GM18520 (cell line): Measurements from ENCODE around the gene MAP7.
"Not testable (repeated sequence)": the region's sequence is repeated elsewhere in the genome, so short reads cannot be mapped to it uniquely, and the experiment has no call there.

ENCODE experiments used
- ATAC-seq: cut with Tn5 transposase; IDR thresholded peaks from one replicate; pipeline ENCODE4 v1.9.1; 2021; ENCODE audit not compliant: unreplicated experiment

The MAP7 gene

DNA sequence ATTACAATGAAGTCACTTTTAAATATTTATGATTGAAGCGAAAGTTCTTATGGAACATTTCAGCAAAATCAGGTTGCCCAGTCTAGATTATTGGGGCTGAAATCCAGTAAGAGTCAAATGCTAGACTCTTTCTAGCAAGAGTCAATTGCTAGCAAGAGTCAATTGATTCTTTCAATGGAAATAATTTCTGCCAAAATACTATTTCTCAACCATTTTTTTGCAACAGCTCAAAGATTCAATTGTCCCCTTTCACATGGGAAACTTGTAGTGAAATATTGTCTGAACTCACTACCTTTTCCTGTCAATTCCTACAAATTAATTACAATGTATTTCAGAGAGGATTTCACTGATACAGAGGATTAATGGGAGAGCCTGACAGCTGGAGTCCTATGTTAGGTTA, 78.3 kb downstream of the MAP7 start:
- ATAC-seq, result no peak

DNA sequence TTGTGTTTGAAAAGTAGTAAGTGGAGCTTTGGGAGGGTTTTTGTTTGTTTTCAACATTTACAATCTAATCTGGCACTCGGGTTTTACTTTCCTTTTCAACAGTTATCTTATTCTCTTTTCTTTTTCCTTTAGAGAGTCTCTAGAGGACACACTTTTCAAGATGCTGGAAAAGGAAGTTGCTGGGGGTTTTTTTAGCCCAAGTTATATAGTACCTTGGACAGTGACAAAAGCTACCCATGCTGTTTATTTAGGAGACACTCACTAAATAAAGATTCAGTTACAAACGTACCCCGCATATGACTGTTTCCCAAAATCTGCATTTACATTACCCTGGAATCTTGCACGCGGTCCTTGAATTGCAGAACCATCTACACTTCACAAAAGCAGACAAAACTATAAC, 78.8 kb downstream of the MAP7 start:
- ATAC-seq, result no peak

DNA sequence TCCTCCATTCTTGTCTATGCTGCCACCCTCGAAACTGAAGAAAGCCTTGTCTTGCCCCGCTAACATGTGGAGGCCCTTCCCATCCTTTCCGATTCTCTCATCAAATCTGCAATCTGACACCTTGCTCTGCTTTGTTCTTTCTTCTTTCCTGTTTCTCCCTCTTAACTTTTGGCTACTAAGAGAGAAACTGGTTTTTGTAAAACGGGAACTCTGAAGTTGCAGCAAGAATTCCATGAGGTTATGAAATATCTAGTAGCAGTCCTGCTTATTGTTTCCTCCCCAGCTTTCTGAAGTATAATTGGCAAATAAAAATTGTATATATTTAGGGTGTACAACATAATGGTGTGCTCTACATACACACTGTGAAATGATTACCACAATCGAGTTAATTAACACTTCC, 80.2 kb downstream of the MAP7 start:
- no peak for ATAC-seq

DNA sequence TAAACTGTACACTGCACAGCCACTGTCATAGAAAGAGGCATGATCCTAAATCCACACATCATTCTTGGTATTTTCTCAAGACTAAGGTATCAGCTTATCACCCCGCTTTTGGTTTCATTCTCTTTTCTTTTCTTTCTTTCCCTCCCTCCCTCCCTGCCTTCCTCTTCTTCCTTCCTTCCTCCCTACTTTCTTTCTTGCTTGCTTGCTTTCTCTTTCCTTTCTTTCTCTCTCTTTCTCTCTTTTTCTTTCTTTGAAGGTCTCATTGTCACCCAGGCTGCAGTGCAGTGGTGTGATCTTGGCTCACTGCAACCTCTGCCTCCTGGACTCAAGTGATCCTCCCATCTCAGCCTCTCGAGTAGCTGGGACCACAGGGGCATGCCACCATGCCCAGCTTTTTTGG, 81.1 kb downstream of the MAP7 start:
- ATAC-seq, result no peak

DNA sequence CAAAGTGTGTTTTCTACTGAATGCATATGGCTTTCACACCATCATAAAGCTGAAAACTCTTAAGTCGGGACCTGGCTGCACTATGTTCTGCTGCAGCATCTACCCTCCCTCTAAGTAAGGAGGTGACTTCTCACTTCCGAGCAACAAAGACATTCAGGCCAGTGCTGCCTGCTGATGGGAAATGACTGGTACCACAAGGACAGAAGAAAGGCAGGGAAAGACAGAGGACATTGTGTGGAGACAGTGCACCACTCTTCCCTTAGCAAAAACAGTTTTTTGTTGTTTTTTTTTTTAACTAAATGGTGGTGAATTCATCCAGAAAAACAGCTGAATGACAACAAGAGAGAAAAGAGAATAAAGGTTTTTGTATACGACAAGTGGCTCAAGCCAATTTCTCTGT, 81.5 kb downstream of the MAP7 start:
- ATAC-seq, result no peak

DNA sequence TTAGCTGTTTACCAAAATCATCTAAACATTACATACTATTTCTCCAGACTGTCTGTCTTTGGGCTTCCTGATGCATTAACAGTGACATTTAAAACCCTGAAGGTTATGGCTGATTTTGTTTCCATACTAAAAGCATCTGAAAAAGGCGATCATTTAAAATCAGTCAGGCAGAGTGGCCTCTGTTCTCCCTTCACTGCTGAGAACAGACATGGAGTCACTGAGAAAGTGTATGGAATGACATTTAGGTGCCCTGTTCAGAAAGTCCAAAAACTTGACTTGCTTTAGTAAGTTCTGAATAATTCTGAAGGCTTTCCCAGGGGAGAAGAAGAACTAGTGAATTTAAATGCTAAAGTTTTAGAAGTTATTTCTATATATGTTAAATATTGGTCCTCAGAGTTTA, 83.0 kb downstream of the MAP7 start:
- no peak for ATAC-seq

DNA sequence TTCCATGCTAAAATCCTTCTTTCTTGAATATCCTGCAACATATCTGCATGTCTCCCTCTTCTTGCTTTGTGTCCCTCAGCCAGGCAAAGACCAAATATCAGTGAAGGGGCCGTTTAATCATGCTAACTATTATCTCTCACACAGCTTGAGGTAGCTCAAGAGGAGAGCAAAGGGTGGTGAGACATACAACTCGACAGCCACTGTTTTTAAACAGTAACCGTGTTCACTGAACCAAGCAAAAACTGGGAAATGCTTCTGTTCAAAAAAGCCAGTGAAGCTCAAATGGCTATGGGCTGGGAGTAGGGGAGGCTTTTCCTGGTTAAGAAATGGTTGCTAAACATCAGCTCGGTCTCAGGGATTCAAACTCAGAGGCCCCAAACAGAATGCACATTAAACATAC, 83.4 kb downstream of the MAP7 start:
- ATAC-seq, result no peak

DNA sequence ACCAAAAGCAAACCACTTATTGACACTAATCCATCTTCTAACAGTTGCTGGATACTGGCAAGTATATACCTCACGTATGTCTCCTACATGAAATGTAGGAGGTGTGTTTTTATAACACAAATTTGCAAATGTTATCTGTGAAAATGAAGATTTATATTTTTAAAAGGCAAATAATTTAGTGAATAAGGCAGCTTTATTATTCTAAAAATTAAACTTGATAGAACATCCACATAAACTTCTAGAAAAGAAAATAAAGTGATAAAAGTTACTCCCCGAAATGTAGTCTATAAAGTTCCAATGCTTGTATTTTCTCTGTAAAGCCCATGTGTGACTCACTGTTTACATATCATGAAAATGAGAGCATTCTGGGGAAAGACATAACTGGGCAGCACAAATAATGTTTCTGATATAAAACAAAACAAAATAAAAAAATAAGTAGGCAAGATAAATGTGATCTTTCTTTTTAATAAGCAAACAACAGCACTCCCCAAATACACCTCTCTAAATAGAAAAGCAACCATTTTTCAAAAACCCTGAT, 84.4 kb downstream of the MAP7 start:
- ATAC-seq, result no peak

DNA sequence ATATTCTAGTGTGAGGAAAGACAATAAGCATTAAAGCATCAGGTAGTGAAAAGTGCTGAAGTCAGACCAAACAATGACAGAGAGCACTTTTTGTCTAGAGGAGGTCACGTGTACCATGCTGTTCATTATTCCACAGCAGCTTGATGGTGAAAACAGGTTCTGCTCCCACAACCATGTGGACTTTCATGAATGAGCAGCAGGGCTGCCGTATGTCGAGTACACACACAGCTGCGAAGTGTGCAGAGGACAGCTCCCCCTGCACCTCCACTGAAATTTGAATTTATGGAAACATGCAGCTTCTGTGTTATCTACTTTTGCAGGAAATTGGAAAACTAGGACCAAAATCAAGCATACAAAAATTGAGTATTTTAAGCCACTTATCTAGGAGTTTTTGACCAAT, 85.3 kb downstream of the MAP7 start:
- no peak for ATAC-seq

DNA sequence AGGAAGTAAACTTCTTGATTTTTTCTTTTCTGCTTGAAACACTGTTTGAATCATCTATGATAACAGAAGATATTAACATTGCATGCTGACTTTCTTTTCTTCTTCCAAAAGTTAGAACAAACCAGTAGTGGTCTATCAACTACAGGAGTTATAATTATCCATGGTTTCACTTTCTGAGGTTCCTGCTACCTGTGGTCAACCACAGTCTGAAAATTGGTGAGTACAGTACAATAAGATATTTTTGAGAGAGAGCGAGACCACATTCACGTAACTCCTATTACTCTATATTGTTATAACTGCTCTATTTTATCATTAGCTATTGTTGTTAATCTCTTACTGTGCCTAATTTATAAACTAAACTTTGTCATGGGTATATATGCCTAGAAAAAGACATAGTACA, 86.1 kb downstream of the MAP7 start:
- ATAC-seq, result no peak

DNA sequence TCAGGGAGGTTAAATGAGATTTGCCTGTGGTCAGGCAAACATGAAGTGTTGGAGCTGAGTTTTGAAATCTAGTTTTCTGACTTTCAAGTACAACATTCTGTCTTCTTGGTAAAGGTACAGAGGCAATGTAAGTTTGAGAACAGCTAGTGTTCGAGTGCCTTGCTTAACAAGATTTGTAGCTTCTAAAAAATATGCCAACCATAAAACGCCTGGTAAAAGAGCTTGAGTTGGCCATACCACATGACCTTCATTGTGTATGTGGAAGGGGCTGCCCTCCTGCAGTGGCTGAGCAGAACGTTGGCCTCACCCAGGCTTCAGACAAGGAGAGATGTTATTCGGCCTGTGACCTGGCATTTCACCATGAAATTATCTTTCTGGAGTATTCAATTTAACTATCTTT, 86.5 kb downstream of the MAP7 start:
- no peak for ATAC-seq

DNA sequence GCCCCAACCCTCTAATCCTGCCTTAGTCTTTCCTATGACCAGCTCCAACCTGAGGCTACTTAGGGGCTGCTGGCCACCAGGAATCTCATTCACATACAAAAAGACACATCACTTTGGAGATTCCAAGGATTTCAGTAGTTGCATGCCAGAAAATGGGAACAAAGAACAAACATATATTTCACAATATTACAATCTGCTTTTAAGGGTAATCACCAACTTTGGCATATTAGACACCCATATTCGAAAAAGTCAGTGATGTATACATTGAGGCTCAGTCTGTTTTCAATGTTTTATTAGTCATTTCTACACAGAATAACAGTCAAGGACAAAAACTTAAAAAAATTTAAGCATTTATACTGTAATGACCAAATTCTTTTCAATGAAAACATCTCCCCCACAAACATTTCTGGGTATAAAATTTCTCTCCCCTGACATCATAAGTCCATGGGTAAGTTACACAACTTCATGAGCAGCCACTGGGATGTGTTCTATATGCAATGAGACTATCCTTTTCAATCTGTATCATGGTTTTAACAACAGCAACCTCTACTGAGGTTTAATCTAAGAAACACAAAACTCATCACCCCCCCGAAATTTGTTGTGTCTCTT, 103.5 kb downstream of the MAP7 start:
- ATAC-seq, result no peak

DNA sequence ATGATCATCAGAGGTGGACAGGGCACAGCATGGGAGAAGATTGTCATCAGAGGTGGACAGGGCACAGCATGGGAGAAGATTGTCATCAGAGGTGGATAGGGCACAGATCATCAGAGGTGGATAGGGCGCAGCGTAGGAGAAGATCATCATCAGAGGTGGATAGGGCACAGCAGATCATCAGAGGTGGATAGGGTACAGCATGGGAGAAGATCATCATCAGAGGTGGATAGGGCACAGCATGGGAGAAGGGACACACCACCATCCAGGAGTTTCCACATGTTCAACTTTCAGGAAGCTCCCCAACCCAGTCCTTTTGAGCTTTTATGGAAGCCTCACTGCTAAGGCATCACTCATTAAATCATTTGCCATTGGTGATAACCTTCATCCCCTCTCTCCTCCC, 104.1 kb downstream of the MAP7 start:
- ATAC-seq, result no peak

DNA sequence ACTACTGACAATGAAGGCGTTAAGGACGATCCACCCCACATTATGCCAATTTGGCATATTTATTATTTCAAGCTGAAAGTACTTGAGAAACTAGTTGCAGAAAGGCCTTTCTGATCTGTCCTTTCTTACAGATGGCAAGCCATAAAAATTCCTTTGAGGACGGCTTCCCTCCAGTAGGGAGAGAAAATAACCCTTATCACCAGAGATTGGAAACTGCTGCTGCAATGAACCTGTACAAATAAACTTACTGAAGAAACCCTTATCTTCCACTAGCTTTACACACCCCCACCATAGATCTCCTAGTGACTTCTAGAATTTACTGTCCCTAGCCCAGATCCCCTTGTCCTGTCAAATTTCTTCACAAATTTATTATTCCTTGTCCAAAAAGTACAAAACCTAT, 105.2 kb downstream of the MAP7 start:
- no peak for ATAC-seq

DNA sequence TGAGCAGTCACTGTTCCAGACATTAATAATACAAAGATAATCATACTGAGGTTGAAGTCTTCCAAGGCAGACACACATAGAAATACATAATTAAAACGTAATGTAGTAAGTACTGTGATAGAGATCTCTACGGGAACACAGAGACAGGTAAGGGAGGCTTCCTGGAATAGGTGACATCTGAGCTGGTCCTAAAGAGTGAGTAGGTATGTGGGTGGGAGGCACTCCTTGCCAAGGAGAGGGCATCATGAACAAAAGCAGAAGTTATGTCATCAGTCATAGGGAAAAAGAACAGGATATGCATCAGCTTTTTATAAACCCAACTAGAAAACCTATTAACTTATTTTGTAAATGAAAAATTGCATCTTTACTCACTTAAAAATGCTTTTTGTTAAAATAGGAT, 110.0 kb downstream of the MAP7 start:
- no peak for ATAC-seq

DNA sequence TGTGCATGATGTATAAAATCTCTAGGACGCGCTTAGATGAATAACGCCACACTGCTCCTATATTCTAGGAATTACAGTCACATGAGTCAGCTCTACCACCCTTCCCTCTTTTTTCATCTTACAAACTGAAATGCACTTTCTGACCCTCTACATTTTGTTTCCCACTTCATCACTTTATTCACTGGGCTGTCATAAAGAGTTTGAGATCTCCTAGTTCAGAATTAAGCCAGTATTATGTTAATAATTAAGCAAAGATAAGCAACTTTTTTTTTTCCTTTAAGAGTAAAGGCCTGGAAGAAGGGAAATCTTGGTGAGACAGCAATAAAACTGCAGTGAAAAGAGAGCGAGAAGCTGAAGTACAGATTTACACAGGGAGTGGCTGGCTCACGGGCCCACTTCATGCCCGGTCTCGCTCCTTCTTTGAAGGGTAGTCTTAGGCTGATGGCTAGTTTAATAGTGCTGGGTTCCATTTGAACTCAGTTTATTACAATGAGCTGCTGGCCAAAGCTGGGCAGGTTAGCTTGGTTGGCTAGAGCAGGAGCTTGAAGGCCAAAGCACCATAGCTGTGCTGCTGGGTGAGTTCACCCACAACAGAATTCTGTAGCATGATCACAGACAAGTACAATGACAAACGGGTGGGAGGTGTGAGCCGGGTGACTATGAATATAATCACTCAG, 110.6 kb downstream of the MAP7 start:
- ATAC-seq, result no peak

DNA sequence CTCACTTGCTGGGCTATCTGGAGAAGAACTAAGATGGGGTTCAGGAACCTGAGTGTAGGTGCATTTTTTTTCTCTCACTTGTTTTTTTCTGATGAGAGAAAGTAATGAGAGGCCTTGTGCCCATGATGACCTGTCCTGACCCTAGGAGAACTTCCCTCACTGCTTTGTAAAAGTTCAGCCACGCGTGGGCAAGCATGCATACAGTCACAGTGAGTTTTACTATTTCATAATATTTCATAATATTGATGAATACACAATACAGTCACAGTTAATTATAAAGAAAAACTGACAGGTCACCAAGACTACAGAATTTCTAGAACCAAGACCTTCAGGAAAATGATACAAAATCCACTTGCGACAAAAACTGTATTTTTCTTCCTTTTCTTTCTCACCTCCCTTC, 111.8 kb downstream of the MAP7 start:
- ATAC-seq, result no peak

DNA sequence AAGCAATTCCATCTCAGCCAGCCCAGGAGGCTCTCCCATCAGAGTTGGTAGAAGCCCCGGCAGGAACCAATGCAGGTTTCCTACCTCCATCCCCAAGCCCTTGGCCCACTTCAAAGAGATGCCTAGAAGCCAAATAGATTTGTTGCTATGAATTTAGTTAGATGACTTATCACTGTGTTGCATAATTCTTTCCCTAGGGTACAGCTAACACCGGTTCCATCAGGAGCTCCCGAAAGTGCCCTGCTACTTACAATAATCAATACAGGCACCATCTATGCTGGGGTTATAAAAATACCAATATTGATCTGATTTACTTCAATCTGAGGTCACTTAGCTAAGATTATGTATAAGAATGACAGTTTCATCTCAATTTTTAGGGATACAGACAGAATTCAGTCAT, 113.0 kb downstream of the MAP7 start:
- no peak for ATAC-seq

DNA sequence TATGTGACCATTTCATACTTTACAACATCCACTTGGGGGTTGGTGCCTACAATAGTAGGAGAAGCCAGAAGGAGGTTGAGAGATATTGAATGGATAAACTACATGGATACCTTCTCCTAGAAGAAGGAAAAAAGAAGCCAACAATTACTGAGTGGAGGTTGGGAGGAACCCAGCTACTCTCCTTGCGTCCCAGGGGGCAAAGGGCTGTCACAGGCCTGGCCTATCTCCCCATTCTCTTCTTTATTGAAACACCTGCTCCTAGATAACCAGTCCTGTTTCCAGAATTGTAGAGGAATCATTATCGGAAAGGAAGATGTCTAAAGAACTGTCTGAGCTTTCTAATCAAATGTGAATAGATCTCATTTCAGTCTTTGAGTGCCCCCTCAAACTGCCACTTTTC, 115.1 kb downstream of the MAP7 start:
- no peak for ATAC-seq

DNA sequence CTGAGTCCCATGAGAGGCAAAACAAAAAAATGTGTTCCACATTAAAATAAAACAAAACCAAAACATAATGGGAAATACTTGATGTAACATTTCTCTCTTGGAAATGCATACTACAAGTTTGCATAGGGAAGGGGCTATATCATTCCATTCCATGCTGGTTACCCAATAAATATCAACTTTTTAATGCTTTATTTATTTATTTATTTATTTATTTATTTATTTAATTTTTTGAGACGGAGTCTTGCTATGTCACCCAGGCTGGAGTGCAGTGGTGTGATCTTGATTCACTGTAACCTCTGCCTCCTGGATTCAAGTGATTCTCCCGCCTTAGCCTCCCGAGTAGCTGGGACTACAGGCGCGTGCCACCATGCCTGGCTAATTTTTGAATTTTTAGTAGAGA, 118.9 kb downstream of the MAP7 start:
- ATAC-seq, result not testable (repeated sequence)

DNA sequence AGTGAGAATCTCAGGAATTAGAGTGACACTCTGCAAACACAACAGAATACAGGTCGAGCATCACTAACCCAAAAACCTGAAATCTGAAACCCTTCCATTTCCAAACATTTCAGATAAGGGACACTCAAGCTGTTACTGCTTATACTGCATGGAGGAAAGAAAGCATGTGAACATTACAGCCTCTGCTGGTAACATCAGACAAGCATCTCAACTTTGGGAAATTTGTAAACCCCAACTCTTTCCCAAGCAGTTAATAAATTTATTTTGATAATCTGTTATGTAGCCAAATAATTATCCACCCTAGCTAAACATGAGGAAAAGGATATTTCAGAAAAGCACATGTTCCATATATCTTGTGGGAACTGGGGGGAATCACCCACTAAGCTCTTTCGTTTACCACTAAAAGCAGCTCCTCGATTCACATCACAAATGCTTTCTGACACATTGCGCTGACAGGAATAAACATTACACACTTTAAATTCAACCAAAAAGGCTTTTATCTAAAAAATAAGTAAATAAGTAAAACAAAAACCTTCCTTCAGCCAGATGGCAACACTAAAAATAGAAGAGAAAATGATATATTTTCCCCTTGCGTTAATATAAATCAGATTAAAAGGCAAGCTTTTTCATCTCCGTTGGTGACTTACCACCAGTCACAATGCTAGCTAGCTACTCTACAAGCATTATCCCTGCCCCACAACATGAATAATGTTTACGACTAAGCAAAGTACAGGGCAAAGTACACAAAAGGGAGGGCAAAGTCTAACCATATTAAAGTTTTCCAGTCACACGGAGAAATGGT, 120.8 kb downstream of the MAP7 start:
- no peak for ATAC-seq

DNA sequence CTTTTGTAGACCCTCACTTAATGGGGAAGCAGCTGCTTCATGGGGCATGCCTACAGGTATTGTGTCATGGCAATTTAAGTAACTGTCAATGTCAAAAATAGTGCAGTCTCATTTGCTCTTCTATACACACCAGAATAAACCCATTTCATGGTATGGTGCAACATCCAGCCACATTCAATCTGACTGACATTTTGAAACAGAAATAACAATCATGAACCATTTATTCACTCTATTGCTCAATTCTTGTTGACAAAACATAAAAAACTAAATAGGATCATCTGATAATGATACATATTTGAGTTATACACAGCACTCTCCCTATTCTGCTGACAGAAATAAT, 122.9 kb downstream of the MAP7 start:
- no peak for ATAC-seq
